WTC11 (cell line): ENCODE measurements around the gene MEGF10. TPM values are rescaled to one million over a fixed set of nuclear protein-coding genes. Genes with fewer than 3 reads are reported as not detected.

Experiments
- ATAC-seq: fragments of 200-7000 bp; cut with Tn5 transposase; 2 replicates; pipeline ENCODE4 v1.10.0; 2021; ENCODE audit warnings: mild to moderate bottlenecking, moderate library complexity
- CTCF ChIA-PET: fragments of 300-600 bp; sonication (Branson Sonifier 250); formaldehyde crosslinking; loops from one replicate; lab custom pipeline; 2021; ENCODE audit warnings: antibody characterized with exemption; lab: Charles Lee
- POLR2A ChIA-PET: fragments of 350-600 bp; sonication (Branson Sonifier 250); formaldehyde crosslinking; loops from one replicate; lab custom pipeline; 2021; ENCODE audit warnings: antibody characterized with exemption; lab: Charles Lee
- DNase-seq: peaks from one replicate; pipeline ENCODE4 v3.0.0; 2021; ENCODE audit warnings: low spot score
- H3K27ac Mint-ChIP-seq: 2 replicates; pipeline ENCODE4 v1.8.0; 2021; ENCODE audit warnings: mixed read lengths
- H3K27me3 Mint-ChIP-seq: 2 replicates; pipeline ENCODE4 v1.8.0; 2021; ENCODE audit warnings: low read depth, mild to moderate bottlenecking, moderate library complexity, mixed read lengths
- H3K36me3 Mint-ChIP-seq: 2 replicates; pipeline ENCODE4 v1.8.0; 2021; ENCODE audit warnings: mixed read lengths
- H3K4me1 Mint-ChIP-seq: 2 replicates; pipeline ENCODE4 v1.8.0; 2022; ENCODE audit warnings: mixed read lengths
- H3K4me3 Mint-ChIP-seq: 2 replicates; pipeline ENCODE4 v1.8.0; 2021; ENCODE audit warnings: mild to moderate bottlenecking, moderate library complexity, mixed read lengths
- H3K9me3 Mint-ChIP-seq: 2 replicates; pipeline ENCODE4 v1.8.0; 2021; ENCODE audit warnings: mixed read lengths
- AFF4 ChIP-seq: sonication (generic); formaldehyde crosslinking; IDR thresholded peaks from 2 replicates; pipeline ENCODE4 v1.8.1; 2023; ENCODE audit warnings: mild to moderate bottlenecking, missing genetic modification reagents, borderline replicate concordance
- AR ChIP-seq: fragments of 250-450 bp; sonication (Bioruptor Pico); IDR thresholded peaks from 2 replicates; pipeline ENCODE4 v1.9.0; 2021; ENCODE audit warnings: mild to moderate bottlenecking
- ARID4B ChIP-seq: sonication (generic); formaldehyde crosslinking; IDR thresholded peaks from 2 replicates; pipeline ENCODE4 v1.8.0; 2023; ENCODE audit warnings: missing genetic modification reagents, mild to moderate bottlenecking, borderline replicate concordance
- CREM ChIP-seq: sonication (generic); formaldehyde crosslinking; IDR thresholded peaks from 2 replicates; pipeline ENCODE4 v1.8.1; 2022; ENCODE audit warnings: mild to moderate bottlenecking, missing genetic modification reagents, moderate library complexity
- EMX1 ChIP-seq: fragments of 250-450 bp; sonication (Bioruptor Pico); IDR thresholded peaks from 2 replicates; pipeline ENCODE4 v1.8.0; 2021; ENCODE audit warnings: mild to moderate bottlenecking
- ESRRA ChIP-seq: sonication (generic); formaldehyde crosslinking; IDR thresholded peaks from 2 replicates; pipeline ENCODE4 v1.8.1; 2022; ENCODE audit warnings: mild to moderate bottlenecking, missing genetic modification reagents, borderline replicate concordance
- GABPB1 ChIP-seq: sonication (generic); formaldehyde crosslinking; IDR thresholded peaks from 2 replicates; pipeline ENCODE4 v1.8.1; 2023; ENCODE audit warnings: mild to moderate bottlenecking, missing genetic modification reagents
- HMGXB4 ChIP-seq: sonication (generic); formaldehyde crosslinking; IDR thresholded peaks from 2 replicates; pipeline ENCODE4 v1.8.1; 2023; ENCODE audit warnings: mild to moderate bottlenecking, moderate library complexity, missing genetic modification reagents
- JUN ChIP-seq: sonication (generic); formaldehyde crosslinking; IDR thresholded peaks from 2 replicates; pipeline ENCODE4 v1.8.0; 2023; ENCODE audit warnings: mild to moderate bottlenecking, missing genetic modification reagents
- NR1H2 ChIP-seq: sonication (generic); formaldehyde crosslinking; IDR thresholded peaks from 2 replicates; pipeline ENCODE4 v1.9.0; 2021; ENCODE audit warnings: mild to moderate bottlenecking, moderate library complexity, missing genetic modification reagents
- NR3C1 ChIP-seq: sonication (generic); formaldehyde crosslinking; conservative IDR thresholded peaks from 2 replicates; pipeline ENCODE4 v1.8.1; 2023; ENCODE audit warnings: low read depth, mild to moderate bottlenecking, missing genetic modification reagents
- PRRX2 ChIP-seq: fragments of 250-450 bp; sonication (Bioruptor Pico); IDR thresholded peaks from 2 replicates; pipeline ENCODE4 v1.8.0; 2021; ENCODE audit warnings: mild to moderate bottlenecking
- USF1 ChIP-seq: sonication (generic); formaldehyde crosslinking; IDR thresholded peaks from 2 replicates; pipeline ENCODE4 v1.8.0; 2022; ENCODE audit warnings: mild to moderate bottlenecking, missing genetic modification reagents
- ZNF232 ChIP-seq: sonication (generic); formaldehyde crosslinking; IDR thresholded peaks from 2 replicates; pipeline ENCODE4 v1.8.0; 2022; ENCODE audit warnings: mild to moderate bottlenecking, missing genetic modification reagents
- ZNF425 ChIP-seq: fragments of 250-450 bp; sonication (Bioruptor Pico); conservative IDR thresholded peaks from 2 replicates; pipeline ENCODE4 v1.9.0; 2021; ENCODE audit warnings: mild to moderate bottlenecking
- total RNA-seq: library from RNA; stranded (reverse); gene quantifications from 3 replicates; pipeline ENCODE4 v1.2.3, GENCODE V29; 2021

Gene MEGF10
- total RNA-seq, 1 experiment from 2014 or later: 24.5 TPM

- TF ChIP-seq NR1H2 (CRISPR knock-in tag) (no peak), PRRX2 (CRISPR knock-in tag) (no peak)
Measured at GRCh38 chr5:127352068-127352467, 61.5 kb downstream of the MEGF10 start (continued).

- peaks cover 20% of the 10 kb centered on the region for H3K4me1 Mint-ChIP-seq
- no peak overlapping the region; the same call in 1 of the 2 replicates for H3K27ac Mint-ChIP-seq
- TF ChIP-seq USF1 (no peak), AFF4 (CRISPR knock-in tag) (no peak), ARID4B (CRISPR knock-in tag) (no peak), JUN (CRISPR knock-in tag) (no peak)
- POLR2A ChIA-PET: no interaction called here
- H3K36me3 Mint-ChIP-seq: no peaks in the 10 kb centered on the region
- CTCF ChIA-PET: no interaction called here
- H3K9me3 Mint-ChIP-seq: no peaks in the 10 kb centered on the region
- no peak for ATAC-seq
- H3K4me3 Mint-ChIP-seq: no peak overlapping the region
- no peaks in the 10 kb centered on the region for H3K27me3 Mint-ChIP-seq
- no peak for DNase-seq
Measured at GRCh38 chr5:127353327-127353726, 62.7 kb downstream of the MEGF10 start.

- no peak for ATAC-seq
- H3K9me3 Mint-ChIP-seq: no peaks in the 10 kb centered on the region
- CTCF ChIA-PET: no interaction called here
- H3K27ac Mint-ChIP-seq: no peak overlapping the region
- peaks cover 20% of the 10 kb centered on the region for H3K4me1 Mint-ChIP-seq
- TF ChIP-seq HMGXB4 (CRISPR knock-in tag) (no peak), ZNF232 (CRISPR knock-in tag) (no peak), GABPB1 (no peak), EMX1 (no peak)
- no peaks in the 10 kb centered on the region for H3K36me3 Mint-ChIP-seq
- POLR2A ChIA-PET: no interaction called here
- H3K27me3 Mint-ChIP-seq: no peaks in the 10 kb centered on the region
- DNase-seq: no peak
- no peak overlapping the region for H3K4me3 Mint-ChIP-seq
Measured at GRCh38 chr5:127353796-127354195, 63.2 kb downstream of the MEGF10 start.

GRCh38 chr5:127355337-127355736 lies 64.7 kb downstream of the MEGF10 start:
- CTCF ChIA-PET: interaction anchor here (1.6 kb wide), 1 partner anchor 19 kb away, joined by 8 read pairs; no protein-coding TSS in a partner anchor
- no peaks in the 10 kb centered on the region for H3K36me3 Mint-ChIP-seq
- DNase-seq (no peak), ATAC-seq (no peak)
- no peak overlapping the region for H3K4me3 Mint-ChIP-seq
- H3K9me3 Mint-ChIP-seq: no peaks in the 10 kb centered on the region
- POLR2A ChIA-PET: no interaction called here
- peaks cover 18% of the 10 kb centered on the region for H3K4me1 Mint-ChIP-seq
- H3K27me3 Mint-ChIP-seq: no peaks in the 10 kb centered on the region
- H3K27ac Mint-ChIP-seq: no peak overlapping the region; the same call in 1 of the 2 replicates
- TF ChIP-seq NR3C1 (no peak), AR (CRISPR knock-in tag) (no peak), ZNF425 (CRISPR knock-in tag) (no peak), CREM (CRISPR knock-in tag) (no peak), ESRRA (CRISPR knock-in tag) (no peak)
